T-helper 2 cell (primary cell): ENCODE results near the gene C18orf54.

Experiments
- DNase-seq, 5 experiments: peaks; one replicate each; pipeline versions ENCODE4 v3.0.0 to v3.0.0-alpha.2; 2012 to 2022

The C18orf54 gene

DNA sequence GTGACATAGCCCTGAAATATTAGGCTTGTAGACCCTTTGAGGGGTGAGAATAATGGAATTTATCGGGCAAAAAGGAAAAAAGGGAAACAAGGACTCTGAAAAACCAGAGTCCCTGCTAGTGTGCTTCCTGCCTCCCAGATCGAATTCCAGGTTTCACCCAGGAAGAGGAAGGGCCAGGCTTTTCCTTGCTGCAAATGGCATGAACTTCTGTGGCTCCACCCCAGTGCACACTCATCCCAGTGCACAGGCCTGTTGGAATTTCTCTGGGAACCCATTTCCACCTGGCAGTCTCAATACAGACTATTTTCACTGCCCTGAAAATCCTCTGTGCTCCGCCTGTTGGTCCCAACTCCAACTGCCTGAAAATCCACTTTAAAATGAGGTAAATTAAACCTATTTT is 29.9 kb downstream of the C18orf54 start:
- DNase-seq = no peak

GRCh38 chr18:54388203-54389142 is 30.8 kb downstream of the C18orf54 start:
- peak in 1 of 5 experiments; percentile 71 for DNase-seq

- no peak for DNase-seq
These were observed 31.4 kb downstream of the C18orf54 start for GRCh38 chr18:54389143-54389505.

DNA sequence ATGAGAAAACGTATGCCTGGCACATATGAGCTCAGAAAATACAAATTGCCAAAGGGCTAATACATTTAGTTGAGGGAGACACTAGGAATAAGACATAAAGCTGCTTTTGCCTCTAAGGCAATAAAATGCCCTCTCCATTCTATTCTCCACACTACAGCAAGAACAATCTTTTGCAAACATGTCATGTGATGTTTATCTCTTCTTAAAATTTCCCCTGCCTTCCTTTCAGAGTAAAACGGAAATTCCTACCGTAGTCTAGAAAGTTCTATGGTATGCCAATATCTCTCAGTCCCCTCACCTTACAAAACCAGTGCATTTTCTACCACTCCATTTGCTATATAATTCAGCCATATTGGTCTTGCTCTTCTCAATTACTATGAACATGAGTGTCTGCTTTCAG is 33.1 kb downstream of the C18orf54 start:
- peak in 1 of 5 experiments; percentile 4 for DNase-seq

- DNase-seq = peak in 2 of 5 experiments; percentile 11 to 70
These were observed 34.9 kb downstream of the C18orf54 start for GRCh38 chr18:54392543-54393023.

- peak in 1 of 5 experiments; percentile 43 for DNase-seq
These were observed 36.1 kb downstream of the C18orf54 start for GRCh38 chr18:54393648-54394294.

GRCh38 chr18:54396760-54397159 is 39.1 kb downstream of the C18orf54 start:
- no peak for DNase-seq

DNA sequence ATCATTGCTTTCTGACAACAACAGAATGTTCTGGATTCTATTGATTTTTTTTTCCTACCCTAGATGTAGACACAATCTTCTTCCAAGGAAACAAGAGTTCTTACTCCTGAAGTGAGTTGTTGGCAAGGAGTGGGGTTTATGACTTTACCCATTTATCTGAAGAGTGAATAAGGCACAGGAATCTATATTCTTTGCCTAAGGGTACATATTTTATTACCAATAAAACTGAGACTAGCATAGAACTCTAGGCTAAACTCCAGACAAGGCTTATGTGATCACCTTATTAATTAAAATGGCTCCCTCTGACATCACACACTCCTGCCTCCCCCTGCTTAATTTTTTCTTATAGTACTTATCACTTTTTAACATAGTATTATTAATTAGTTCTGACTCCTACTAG is 47.6 kb downstream of the C18orf54 start:
- no peak for DNase-seq

DNA sequence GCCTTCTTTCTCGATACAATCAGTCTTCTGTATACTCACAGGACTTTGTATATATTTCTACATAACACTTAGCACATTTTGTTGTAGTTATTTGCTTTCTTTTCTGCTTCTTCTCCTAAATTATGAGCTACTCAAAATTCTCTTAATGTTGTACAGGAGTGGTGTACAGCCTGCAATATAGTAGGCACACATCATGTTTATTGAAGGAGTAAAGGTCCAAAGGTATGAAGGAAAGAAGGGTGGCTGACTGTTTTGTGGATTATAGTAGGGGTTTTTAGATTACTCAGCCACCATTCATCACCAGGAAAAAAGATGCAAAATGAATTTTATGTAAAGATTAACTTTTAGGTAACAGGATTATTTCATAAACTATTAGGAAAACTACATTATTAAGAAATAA is 54.1 kb downstream of the C18orf54 start:
- no peak for DNase-seq

DNA sequence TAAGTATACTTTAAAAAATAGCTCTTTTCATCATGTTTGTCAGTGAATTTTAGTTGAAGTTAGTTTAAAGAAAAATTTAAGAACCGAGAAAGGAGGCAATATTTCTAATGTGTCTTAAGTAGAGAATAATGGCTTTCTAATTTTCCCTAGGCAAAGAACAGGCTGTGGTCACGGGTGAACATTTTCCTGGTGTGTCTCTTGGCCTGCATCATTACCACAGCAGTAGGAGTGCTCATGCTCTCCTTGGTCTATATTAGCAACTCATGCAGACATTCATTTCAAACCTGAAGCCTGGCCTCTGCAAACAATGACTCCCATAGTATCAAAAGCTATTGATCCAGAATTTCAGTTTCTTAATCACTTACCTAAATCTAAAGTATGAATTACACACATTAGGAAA is 57.4 kb downstream of the C18orf54 start:
- no peak for DNase-seq

DNA sequence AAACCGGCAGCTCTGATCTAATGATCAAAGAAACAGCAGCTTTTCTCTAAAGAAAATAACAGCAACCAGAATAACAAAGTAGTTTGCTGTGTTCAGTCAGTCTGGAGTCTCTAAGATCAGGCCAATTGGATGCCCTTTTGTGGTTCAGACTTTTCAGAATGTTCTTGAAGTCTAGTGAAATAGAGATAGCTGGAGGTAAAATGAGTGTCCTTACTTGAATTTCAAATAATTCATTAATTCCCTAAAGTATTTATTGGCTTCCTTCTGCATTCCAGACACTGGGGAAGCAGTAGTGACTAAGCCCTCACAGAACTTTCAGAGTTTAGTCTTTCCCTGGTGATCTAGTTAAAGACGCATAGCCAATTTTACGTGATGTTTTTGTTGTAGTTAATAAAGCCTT is 58.7 kb downstream of the C18orf54 start:
- DNase-seq = no peak

DNA sequence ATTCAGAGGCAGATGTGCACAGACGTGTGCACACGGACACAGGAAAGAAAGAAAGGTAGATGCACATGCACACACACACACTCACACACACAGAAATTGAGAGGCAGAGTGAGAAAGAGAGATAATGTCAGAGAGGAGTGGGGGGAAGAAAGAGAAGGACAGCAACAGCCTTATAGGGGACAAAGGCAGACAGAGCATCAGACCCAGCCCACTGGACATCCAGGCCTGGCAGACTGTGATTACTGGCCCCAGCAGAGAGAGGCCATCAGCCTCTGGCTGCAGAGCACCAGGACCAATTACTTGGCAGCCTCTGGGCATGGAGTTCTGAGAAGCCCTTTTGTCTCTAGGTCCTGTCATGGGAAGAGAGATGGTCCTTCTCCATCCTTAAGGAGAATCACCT is 66.1 kb downstream of the C18orf54 start:
- DNase-seq = no peak

GRCh38 chr18:54426085-54426665 is 68.5 kb downstream of the C18orf54 start:
- no peak for DNase-seq
